NB4 (cell line): ENCODE data around the gene CLDN20.
"Not testable (repeated sequence)": the region's sequence is repeated elsewhere in the genome, so short reads cannot be mapped to it uniquely, and the experiment has no call there.

ENCODE experiments used
- DNase-seq: peaks from one replicate; pipeline ENCODE4 v3.0.0; 2010; ENCODE audit warnings: low read depth
- H3K4me3 ChIP-seq: one replicate; pipeline ENCODE4 v1.5.1; 2011; ENCODE audit warnings: mild to moderate bottlenecking, low read depth, low read length, moderate library complexity
- MYC ChIP-seq: IDR thresholded peaks from 2 replicates; pipeline ENCODE4 v1.6.1; 2011; ENCODE audit warnings: low read depth, low read length
- POLR2A ChIP-seq: IDR thresholded peaks from 2 replicates; pipeline ENCODE4 v1.6.1; 2011; ENCODE audit warnings: mild to moderate bottlenecking; ENCODE audit not compliant: insufficient read length; ENCODE audit errors: extremely low read depth
- TF ChIP-seq, protein P1 (sequence below): IDR thresholded peaks from one replicate; pipeline ENCODE4 v1.5.1; 2012; ENCODE audit warnings: low read depth, low read length
- TF ChIP-seq, protein P2 (sequence below): IDR thresholded peaks from 2 replicates; pipeline ENCODE4 v1.6.1; 2011; ENCODE audit warnings: low read depth, low read length

Gene CLDN20

DNA sequence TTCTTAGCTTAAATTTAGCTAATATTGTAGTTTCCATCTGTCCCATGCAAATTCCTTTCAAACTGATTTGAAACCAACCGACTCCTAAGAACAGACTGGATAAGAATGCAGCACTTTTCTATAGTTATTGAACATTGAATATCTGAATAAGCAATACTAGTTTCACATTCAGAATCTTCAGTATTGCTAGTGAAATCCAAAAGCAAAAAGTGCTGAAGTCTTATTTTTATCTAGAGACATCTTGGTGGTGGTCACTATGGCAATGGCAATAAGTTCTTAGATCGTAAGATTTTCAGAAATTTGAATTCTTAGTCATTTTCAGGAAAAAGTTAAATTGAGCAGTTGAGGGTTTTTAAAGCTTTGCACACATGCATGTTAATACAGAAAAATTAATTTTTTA, 47.8 kb downstream of the CLDN20 start:
- H3K4me3 ChIP-seq: no peak overlapping the region
- TF ChIP-seq, protein P1, sequence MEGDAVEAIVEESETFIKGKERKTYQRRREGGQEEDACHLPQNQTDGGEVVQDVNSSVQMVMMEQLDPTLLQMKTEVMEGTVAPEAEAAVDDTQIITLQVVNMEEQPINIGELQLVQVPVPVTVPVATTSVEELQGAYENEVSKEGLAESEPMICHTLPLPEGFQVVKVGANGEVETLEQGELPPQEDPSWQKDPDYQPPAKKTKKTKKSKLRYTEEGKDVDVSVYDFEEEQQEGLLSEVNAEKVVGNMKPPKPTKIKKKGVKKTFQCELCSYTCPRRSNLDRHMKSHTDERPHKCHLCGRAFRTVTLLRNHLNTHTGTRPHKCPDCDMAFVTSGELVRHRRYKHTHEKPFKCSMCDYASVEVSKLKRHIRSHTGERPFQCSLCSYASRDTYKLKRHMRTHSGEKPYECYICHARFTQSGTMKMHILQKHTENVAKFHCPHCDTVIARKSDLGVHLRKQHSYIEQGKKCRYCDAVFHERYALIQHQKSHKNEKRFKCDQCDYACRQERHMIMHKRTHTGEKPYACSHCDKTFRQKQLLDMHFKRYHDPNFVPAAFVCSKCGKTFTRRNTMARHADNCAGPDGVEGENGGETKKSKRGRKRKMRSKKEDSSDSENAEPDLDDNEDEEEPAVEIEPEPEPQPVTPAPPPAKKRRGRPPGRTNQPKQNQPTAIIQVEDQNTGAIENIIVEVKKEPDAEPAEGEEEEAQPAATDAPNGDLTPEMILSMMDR: no peak
- no peak for DNase-seq

GRCh38 chr6:155312950-155313349, 49.1 kb downstream of the CLDN20 start:
- DNase-seq: not testable (repeated sequence)
- H3K4me3 ChIP-seq: peak overlapping the region; percentile 94

GRCh38 chr6:155313602-155314091, 49.8 kb downstream of the CLDN20 start:
- TF ChIP-seq POLR2A: no peak
- TF ChIP-seq, protein P1: no peak
- TF ChIP-seq, protein P2, sequence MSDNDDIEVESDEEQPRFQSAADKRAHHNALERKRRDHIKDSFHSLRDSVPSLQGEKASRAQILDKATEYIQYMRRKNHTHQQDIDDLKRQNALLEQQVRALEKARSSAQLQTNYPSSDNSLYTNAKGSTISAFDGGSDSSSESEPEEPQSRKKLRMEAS: no peak
- TF ChIP-seq MYC: no peak
- peak overlapping the region; percentile 94 for H3K4me3 ChIP-seq
- DNase-seq: peak; percentile 60

GRCh38 chr6:155314092-155314772, 50.4 kb downstream of the CLDN20 start, which contains the start of gene TFB1M:
Gene TFB1M (minus strand): TSS chr6:155314484. CDS start chr6:155314428, 56 bp downstream.
- TF ChIP-seq POLR2A (peak; percentile 82), MYC (peak; percentile 15)
- TF ChIP-seq, protein P1: no peak
- TF ChIP-seq, protein P2: peak; percentile 15; the same call in 1 of the 2 replicates
- DNase-seq: peak; percentile 99
- peak within 1 kb of the TSS; percentile 94 for H3K4me3 ChIP-seq

DNA sequence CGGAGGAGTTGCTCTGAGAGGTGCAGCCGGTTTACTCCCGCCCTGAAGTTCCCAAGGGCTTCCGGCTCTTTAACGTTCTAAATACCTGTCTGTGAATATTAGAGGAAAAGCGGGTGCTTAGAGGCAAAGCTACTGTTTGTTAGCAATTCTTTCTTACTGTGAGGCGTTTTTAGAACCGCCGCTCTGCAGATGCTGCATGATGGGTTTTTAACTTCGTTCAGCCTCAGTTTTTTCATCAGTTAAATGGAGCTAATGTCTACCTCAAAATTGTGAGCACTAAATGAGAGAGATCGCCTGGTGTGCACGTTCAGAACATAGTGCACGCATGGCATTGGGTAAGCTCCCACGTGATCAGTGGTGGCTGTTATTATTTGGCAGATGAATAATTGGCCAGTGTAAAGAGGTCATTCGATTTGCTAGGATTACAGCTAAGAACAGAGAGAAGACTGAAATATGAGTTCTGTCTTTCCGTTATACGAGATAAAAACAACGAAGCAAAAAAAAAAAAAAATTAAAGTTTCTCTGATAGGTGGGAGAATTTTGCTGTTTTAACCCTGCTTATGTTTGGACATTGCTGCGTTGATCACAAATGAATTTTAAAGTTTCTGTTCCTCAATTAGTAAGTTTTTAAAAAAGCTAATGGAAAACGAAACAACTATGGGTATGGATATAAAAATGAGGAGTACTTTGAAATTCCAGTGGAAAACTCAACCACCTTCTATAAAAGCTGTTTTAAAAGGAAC, 51.1 kb downstream of the CLDN20 start:
- TF ChIP-seq, protein P2: peak; percentile 99
- peak; percentile 98 for TF ChIP-seq MYC
- peak; percentile 7 for TF ChIP-seq POLR2A
- TF ChIP-seq, protein P1: no peak
- DNase-seq: peak; percentile 94

GRCh38 chr6:155315516-155315871, 51.7 kb downstream of the CLDN20 start:
- peak overlapping the region; percentile 80 for H3K4me3 ChIP-seq
- DNase-seq: peak; percentile 49
- TF ChIP-seq POLR2A: no peak
- TF ChIP-seq, protein P1: no peak
- TF ChIP-seq MYC: no peak
- TF ChIP-seq, protein P2: no peak

More for the DNA sequence above, 51.1 kb downstream of the CLDN20 start:
- H3K4me3 ChIP-seq: peak overlapping the region; percentile 80
